Measurements from ENCODE around the gene RNASE12. TPM values are rescaled to one million over a fixed set of nuclear protein-coding genes. Genes with fewer than 3 reads are reported as not detected.

The RNASE12 gene
- total and polyA plus RNA-seq, 2 experiments from 2014 or later = not detected

- TF ChIP-seq ZNF462 (CRISPR knock-in tag; IDR thresholded peaks at IDR 0.05) = no peak
These were observed 7.3 kb downstream of the RNASE12 start (continued) for GRCh38 chr14:20583908-20584307.

- Mint-ChIP-seq H3K27ac (0 out of 2 replicates have a peak overlapping the region, but pooled peaks have one; percentile 83), H3K4me1 (peaks cover 59% of the 10 kb centered on the region), H3K9me3 (no peaks in the 10 kb centered on the region), H3K4me3 (no peak overlapping the region), H3K27me3 (ENCODE audit: insufficient read depth, low read depth, poor library complexity) (peaks cover 1% of the 10 kb centered on the region), H3K36me3 (ENCODE audit: low read depth) (no peaks in the 10 kb centered on the region)
- Histone ChIP-seq H3K79me2 (replicated peaks; ENCODE audit: insufficient read depth) (no peaks in the 10 kb centered on the region), H3F3A (replicated peaks; ENCODE audit: low read depth) (no peaks in the 10 kb centered on the region), H3K4me3 (no peak overlapping the region), H3K9me2 (ENCODE audit: insufficient read depth) (peaks cover 3% of the 10 kb centered on the region), H3K36me3 (ENCODE audit: insufficient read depth) (no peaks in the 10 kb centered on the region), H3K27me3 (ENCODE audit: insufficient read depth) (no peaks in the 10 kb centered on the region), H2AFZ (no peak overlapping the region), H3K4me2 (peak overlapping the region; percentile 51), H4K20me1 (replicated peaks; ENCODE audit: insufficient read depth) (no peaks in the 10 kb centered on the region), H3K4me1 (ENCODE audit: insufficient read depth) (peaks cover 62% of the 10 kb centered on the region), H3K27ac (ENCODE audit: low read depth) (no peak overlapping the region)
- DNase-seq (ENCODE audit: low spot score) = no peak
- TF ChIP-seq ZNF114 (CRISPR knock-in tag; IDR thresholded peaks at IDR 0.05) (no peak), ZNF462 (CRISPR knock-in tag; IDR thresholded peaks at IDR 0.05) (no peak)
- no peak for ATAC-seq
These were observed 8.0 kb downstream of the RNASE12 start for GRCh38 chr14:20583142-20583541.

All from GM23338 (cell line).